Stimulated activated CD8-positive, alpha-beta memory T cell treated with anti-CD3 and anti-CD28 coated beads, Interleukin-12 subunit alpha, Interleukin-12 subunit beta, amount 100 ng/mL, for 1 hour (primary cell): ENCODE measurements around the gene SMIM7.
"Not testable (repeated sequence)": the region's sequence is repeated elsewhere in the genome, so short reads cannot be mapped to it uniquely, and the experiment has no call there.

ENCODE experiments used
- DNase-seq: peaks from one replicate; pipeline ENCODE4 v3.0.0-alpha.2; 2020; ENCODE audit warnings: low read depth

Gene SMIM7

DNA sequence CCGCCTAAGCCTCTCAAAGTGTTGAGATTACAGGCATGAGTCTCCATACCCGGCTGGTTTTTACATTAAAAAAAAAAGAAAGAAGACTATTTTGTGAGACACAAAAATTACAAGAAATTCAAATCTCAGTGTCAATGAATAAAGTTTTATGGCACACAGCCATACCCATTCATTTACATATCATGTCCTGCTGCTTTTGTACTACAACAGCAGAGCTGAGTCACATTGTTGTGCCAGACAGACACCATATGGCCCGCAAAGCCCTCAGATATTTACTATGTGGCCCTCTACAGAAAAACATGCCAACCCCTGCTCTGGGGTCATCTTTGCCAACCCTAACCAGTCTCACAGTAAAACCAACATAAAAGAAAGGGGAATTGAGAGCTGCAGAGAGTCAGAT lies 5.3 kb downstream of the SMIM7 start:
- no peak for DNase-seq

DNA sequence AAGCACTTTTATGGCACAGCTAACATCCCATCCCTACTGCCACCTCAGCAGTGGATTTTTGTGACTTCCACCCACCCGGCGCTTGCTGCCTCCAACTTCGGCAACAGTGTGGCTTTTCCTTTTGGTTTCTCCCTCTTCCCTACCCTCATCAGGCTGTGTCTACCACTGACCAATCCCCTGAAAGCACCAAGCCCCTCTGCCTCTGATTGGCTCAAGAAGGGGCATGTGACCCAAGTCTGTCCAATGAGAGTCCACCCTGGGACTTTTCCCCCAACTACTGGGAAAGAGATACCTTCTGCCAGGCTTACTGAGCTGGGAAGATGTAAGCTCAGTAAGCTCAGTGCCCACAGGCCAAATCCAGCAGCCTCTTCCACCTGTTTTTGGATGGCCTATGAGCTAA lies 5.8 kb downstream of the SMIM7 start:
- DNase-seq, result no peak

DNA sequence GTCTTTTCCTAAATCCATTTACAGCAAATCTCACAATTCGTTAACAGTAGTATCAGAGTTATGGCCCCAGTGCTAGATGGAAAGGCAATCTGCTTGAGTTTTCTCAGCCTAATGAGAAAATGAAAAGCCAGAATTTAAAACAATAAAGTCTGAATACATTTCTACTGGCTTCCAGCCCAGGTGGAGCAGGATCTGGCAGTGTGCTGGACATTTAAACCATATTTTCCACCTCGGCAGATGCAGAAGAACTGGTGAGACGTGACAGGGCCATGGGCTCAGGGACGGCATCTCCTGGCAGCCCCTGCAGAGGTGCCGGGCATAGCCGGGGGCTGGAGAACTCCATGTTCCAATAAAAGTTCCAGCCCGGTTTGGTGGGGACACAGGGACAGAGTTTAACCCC lies 7.1 kb downstream of the SMIM7 start:
- DNase-seq, result no peak

DNA sequence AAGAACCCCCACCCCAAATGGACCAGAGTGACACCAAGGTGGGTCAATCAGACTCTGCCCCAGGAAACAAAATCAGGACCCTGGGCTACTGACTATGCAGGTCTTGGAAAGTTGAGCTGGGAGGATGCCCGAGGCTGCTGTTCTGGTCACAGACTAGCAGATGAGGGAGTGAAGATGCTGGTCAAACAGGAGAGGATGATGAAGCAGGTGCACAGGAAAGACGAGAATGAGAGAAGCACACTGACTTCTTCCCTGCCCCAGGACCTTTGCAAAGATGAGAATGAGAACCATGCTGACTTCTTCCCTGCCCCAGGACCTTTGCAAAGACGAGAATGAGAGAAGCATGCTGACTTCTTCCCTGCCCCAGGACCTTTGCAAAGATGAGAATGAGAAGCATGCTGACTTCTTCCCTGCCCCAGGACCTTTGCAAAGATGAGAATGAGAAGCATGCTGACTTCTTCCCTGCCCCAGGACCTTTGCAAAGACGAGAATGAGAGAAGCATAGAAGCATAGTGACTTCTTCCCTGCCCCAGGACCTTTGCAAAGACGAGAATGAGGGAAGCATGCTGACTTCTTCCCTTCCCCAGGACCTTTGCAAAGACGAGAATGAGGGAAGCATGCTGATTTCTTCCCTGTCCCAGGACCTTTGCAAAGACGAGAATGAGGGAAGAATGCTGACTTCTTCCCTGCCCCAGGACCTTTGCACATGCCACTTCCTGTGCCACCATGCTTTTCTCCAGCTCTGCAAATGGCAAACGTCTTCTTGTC lies 8.3 kb downstream of the SMIM7 start:
- not testable (repeated sequence) for DNase-seq

DNA sequence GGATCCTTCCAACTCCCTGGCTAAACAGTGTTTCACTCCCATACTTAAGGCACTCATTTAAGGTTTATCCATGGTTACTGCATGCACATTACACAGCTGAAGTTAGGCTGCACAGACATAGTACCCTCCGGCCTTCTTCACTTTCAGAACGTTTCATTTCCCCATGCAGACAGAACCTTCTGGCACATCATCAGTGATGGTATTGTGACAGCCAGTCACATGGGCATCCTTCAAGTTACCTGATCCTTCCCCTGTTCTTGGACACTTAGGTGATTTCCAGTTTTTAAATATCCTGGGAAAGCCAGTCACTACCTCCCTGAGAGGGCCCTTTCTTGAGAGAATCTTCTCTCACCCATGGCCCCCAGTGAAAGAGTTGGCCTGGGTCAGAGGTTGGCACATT lies 9.1 kb downstream of the SMIM7 start:
- DNase-seq, result no peak

DNA sequence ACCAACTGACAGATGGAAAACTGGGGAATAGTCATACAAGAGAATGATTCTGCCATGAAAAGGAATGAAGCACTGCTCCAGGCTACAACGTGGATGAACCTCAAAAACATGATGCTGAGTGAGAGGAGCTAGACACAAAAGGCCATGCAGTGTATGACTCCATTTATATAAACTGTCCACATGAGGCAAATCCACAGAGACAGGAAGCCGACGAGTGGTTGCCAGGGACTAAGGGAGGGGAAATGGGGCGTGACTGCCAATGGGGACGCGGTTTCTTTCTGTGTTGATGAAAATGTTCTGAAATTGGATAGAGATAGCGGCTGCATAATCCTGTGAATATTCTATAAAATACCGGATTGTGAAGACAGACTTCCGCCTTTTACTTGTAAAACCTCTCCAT lies 10.2 kb downstream of the SMIM7 start:
- no peak for DNase-seq

DNA sequence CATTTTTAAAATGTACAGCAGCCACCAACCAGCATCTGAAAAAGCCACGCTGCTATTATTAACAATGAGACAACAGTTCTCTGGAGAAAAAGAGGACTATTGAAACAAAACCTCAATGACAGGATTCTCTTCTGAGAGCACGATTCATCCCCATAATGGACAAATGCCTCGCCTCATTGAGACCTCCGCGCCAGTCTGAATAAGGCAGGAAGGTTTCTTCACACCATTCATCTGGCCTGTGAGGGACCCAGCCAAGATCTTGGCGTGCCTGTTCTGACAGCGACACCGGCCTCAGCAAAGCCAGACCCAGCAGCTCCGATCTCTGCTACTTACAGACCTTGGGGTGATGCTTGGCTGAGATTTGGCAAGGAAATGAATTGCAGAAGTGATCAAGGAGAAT lies 14.8 kb downstream of the SMIM7 start:
- no peak for DNase-seq

DNA sequence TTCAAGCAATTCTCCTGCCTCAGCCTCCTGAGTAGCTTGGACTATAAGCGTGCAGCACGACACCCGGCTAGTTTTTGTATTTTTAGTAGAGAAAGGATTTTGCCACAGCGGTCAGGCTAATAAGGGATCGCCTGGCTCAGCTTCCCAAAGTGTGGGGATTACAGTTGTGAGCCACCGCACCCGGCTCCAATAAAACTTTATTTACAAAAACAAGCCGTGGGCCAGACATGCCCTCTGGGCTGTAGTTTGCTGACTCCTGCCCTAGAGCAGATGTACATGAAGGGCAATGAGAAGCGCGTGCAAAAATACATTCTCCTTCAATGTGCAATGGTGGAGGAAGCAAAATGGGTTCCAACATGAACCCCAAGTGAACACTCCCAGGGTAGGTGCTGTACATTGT lies 18.2 kb downstream of the SMIM7 start:
- DNase-seq, result no peak

DNA sequence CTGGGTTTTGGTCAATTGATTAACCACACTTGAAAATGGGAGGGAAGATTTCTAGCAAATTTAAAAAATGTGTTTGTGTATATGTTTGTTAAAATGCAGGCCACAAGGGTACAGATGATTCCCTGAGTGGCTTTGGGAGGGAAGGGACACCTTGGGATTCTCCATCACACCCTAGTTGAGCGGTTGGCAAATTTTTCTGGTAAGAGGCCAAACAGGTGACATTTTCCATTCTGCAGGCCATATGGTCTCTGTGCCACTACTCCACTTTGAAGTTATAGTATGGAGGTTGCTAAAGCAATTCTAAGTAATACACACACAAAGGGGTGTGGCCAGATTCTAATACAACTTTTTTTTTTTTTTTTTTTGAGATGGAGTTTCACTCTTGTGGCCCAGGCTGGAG lies 19.0 kb downstream of the SMIM7 start:
- no peak for DNase-seq

DNA sequence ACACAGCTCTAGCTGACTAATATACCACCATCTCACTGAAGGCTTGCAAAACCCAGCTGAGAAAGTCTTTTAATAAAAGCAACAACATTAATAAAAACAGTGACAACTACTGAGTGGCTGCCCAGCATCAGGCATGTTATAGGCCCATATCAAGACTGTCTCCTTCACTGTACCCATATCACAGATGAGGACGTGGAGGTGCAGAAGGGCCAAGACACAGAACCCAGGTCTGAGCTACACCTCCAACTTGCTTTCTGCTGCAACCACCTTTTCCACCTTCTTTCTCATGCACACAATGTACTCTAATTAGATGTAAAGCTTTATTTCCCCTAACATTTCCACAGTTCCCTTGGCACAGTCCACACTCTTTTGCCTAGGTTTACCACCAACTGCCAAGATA lies 21.3 kb downstream of the SMIM7 start:
- DNase-seq, result no peak

DNA sequence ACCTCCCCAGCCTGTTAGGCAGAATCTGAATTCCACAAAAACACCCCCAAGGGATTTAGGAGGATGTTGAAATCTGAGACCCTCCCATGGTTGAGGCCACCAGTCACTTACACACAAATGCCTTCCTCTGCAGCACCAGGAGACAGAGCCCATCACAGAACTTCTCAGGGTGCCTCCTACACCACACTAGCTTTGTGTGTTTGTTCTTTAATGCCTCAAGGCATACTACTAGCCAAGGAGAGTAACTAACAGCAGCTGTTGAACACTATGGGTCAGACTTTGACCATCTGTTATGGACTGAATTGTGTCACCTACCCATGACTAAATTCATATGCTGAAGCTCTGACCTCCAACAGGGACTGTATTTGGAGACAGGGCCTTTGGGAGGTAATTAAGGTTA lies 22.4 kb downstream of the SMIM7 start:
- DNase-seq, result no peak

DNA sequence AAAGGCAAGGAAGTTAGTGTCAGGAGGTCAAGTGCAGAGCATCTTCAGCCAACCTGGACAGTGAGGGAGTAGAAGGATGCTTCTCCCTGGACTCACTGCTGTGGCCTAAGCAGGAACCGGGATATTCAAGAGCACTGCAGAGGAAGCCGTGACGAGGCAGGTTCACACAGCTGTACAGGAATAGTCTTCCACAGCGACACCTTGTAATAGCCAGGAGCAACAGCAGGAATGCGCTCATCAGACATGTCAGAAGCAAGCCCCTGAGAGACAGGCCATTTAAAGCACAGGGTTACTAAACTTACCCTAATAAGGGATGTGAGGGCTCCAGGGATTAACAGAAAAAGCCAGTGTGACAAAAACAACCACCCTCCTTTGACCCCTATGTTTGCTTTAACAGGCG lies 28.5 kb downstream of the SMIM7 start:
- no peak for DNase-seq

DNA sequence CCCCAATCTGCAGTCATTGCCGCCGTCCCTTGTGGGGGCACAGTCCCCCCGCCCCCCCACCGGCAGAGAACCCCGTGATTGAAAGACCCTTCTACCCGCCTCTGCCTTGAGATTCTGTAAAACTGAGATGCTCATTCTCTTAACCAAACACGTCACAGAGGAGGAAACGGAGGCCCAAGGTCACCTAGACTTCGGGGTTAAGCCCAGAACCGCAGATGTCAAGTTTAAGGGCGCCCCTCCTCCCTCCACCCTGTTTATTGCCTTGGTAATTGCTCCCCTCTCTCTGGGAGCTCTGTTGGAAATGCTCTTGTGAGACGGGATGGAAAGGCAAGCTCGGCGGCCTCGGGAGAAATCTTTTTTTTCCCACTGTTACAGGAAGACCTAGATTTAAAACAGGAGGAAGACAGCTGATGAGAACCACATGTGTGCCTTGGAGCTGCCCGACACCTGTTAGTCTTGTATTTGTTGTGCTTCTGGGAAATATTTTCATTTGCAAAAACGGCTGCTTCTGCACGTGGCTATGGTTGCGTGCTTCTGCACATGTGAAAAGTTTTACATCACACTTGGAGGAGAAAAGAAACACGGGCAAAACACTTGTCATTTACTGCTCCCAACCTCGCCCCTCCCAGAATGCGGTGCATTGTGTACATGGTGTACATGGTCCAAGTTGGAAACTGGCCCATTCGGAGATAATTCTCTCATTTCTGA lies 30.8 kb downstream of the SMIM7 start:
- no peak for DNase-seq

DNA sequence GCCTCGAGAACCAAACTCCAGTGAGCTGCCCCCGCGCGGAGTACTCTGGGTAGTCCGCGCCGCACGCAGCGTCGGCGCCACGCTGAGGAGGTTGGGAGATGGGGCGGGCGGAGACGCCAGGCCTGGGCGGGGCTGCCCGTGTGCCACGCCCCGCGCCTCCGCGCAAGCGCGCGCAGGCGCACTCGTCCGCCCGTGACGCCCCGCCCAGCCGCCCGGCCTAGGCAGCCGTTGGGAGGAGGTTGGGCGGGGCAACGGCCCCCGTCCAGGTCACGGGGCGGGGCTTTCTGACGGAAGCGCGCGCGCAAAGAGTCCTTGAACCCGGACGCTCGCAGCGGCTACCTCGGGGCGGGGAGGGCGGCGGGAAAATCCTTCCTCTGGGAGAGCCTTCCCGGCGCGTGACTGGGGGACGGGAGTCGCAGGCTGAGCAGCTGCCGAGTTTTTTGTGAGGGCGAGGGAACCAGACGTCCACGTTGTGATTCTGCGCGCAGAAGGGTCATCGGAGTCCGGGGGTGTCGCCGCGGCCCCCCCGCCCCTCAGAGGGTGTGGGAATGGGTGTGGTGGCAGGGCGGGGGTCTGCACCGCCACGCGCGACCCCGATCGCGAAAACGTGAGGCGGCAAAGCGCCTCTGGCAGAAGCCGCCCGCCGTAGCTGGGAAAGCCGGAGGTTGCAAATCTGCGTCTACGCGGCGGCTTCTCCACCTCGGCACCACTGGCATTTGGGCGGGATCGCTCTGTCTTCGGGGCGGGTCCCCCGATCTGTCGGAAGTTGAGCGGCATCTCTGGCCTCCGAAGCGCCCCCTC lies 31.6 kb downstream of the SMIM7 start, which contains the start of gene MED26:
TSS of gene MED26 (minus strand) at position 22 of the 801 bp plus-strand sequence. CDS start 261 bp downstream, outside the sequence.
- peak; percentile 93 for DNase-seq

DNA sequence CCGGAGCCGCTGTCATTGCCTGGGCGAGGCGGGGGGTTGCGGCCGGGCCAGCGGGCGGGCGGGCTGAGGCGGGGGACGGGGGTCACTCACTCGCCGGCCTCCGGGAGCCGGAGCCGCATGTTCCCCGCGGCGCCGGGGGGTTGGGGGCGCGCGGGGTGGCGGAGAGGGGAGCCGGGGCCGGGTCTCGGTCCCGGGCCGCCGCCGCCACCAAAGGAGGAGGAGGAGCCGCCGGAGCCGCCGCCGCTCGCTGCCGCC lies 32.1 kb downstream of the SMIM7 start:
- DNase-seq, result no peak

DNA sequence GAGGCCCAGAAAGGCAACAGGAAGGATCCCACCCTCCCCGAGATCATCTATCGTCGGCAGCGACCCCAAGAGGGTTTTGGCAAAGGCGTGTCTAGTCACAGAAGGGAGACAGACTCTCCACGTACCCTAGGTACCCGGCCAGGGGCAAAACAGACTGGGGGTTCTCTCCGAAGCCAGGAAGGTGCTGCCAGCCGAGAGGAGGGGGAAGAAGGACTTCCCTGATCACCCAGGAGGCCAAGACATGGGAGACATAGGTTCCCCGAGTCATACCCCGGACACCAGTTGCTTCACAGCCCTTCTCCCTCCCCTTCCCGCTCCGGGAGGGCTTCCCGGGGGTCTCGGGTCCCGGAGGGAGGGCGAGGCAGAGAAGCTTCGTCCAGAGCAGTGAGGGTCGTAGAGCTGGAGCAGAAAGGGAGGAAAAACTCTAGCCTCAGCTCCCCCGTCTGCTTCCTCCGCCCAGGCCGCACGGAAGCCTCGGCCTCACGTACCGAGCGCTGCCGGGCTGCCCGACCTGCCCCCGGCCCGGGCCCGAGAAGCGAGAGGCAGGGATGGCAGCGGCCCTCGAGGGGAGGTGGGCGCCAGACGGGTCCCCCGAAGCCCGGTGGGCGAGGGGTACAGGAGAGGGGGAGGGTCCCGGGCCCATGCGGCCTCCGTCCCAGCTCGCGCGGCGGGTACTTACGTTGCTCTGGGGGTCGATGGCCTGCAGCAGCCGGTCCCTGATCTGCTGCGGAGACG lies 32.6 kb downstream of the SMIM7 start:
- DNase-seq, result no peak

DNA sequence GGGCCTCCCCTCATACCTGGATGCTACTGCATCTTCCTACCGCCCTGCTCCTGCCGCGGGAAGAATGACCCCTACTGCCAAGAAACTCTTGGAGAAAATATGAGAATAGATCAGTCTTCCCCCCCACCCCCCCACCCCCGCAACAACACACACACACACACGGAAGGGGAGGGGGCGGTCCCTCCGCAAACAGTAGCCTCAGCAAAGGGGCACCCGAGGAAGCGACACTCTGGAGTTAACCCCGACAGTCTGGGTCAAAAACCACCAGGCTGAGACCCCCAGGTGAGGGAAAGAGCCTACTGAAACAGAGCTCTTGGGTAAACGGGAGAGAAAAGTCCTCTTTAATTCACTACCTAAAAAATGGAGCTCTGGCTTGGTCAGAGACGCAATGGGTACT lies 33.1 kb downstream of the SMIM7 start:
- DNase-seq, result no peak

DNA sequence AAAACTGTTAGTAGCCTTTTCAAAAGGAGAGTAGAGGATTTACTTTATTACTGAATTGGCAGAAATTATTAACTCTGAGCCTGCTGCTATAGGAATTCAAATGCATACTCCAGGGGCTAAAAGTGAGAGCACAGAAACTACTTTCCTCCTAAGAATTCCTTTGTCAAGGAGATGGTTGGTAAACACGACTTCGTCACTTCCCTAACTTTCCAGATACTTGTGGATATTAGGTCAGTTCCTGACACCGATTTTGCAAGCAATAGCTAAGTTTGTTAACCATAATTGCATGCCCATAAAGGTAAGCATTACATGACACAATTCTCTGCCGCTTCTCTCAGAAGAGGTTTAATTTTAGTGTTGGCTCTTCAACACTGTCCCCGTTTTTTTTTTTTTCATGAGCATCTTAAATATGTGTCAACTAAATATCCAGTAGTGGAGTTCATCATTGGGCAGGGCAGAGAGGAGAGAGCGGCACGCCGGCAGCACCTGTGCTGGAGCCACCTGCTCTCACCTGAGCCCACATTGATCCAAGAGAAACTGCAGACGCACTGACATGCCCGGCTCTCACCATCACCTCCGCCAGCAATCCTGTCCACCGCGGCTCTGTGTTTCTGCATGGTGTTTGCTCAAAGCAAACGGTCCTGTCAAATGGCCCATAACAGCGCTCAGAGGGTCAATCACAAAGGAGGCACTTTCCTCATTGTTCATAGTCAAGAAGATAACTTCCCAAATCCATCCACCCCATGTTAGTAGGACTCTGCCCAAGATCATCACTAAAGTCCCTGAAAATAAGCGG lies 34.6 kb downstream of the SMIM7 start:
- no peak for DNase-seq

DNA sequence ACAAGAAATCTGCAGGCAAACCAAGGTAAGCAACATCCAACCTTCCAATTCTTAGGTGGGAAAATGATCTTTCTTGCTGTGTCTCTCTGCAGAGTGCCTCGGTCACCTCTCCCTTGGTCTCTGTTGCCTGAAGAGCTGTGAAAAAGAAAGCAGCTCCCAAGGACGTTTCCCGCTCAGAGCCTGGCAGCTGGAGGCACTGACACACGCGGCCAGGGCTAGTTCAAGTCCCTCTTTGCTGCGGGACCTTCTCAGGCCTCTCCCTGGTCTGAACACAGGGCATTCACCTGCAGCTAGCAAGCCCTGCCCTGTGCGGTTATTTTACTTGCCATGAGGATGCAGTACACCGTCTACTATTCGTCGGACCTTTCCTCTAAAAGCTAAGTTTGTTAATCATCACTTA lies 35.7 kb downstream of the SMIM7 start:
- DNase-seq, result no peak

DNA sequence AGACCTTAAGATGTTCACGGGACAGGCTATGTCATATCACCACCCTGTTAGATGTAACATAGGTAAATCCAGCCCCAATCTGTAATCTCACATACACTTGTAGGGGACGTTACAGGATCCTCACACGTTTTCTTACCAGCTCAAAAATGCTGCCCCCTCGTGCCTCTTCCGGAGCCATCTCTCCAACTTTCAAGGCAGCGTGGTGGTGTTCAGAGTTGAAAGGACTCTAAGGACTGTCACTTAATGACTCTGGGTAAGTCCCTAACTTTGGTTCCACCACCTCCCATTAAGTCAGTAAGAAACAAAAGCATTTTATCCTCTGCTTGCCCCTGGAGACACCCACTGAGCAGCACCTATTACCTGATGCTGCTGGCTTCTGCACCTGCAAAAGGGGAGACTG lies 36.4 kb downstream of the SMIM7 start:
- no peak for DNase-seq

DNA sequence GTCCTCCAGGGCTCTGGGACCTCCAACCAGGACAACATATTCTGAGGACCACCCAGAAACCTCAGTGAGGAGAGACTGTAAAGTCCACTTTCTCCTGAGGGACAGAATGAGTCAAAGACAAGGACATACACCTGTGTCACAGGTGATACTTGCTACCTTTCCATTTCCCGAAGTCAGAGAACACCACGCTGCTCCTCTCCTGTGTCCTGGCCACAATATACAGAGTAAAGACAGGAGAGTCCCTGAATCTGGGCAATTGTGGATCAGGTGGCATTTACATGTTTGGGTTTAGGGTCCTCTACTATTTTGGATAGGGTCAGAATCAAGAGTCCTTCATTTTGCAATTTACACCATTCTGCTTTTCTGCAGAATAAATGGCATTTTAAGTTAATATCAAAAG lies 36.9 kb downstream of the SMIM7 start:
- DNase-seq, result no peak
